HG03575 (cell line): ENCODE data around the gene TRIM32.
A peak's percentile ranks its signal among the peaks of the same experiment; 100 is the strongest.
"Not testable (repeated sequence)": the region's sequence is repeated elsewhere in the genome, so short reads cannot be mapped to it uniquely, and the experiment has no call there.

Experiments
- ATAC-seq: cut with Tn5 transposase; IDR thresholded peaks from one replicate; pipeline ENCODE4 v1.9.1; 2021; ENCODE audit not compliant: unreplicated experiment, insufficient number of reproducible peaks, low FRiP score; ENCODE audit errors: extremely low read depth

Gene TRIM32

GRCh38 chr9:116671605-116672004, 15.5 kb upstream of the TRIM32 start:
- ATAC-seq, result no peak

- ATAC-seq, result no peak
Observed at GRCh38 chr9:116673375-116673774, 13.7 kb upstream of the TRIM32 start.

- no peak for ATAC-seq
Observed at GRCh38 chr9:116674210-116674980, 12.7 kb upstream of the TRIM32 start.

GRCh38 chr9:116683535-116683934, 3.6 kb upstream of the TRIM32 start:
- ATAC-seq, result no peak

GRCh38 chr9:116685166-116685565, 1.9 kb upstream of the TRIM32 start:
- no peak for ATAC-seq

GRCh38 chr9:116686135-116686534, 970 bp upstream of the TRIM32 start:
- no peak for ATAC-seq

- ATAC-seq, result peak; percentile 25
Observed at GRCh38 chr9:116686693-116687073, 422 bp upstream of the TRIM32 start.

- no peak for ATAC-seq
Observed at GRCh38 chr9:116687754-116688135, 640 bp downstream of the TRIM32 start.

- no peak for ATAC-seq
Observed at GRCh38 chr9:116688806-116689485, 1.8 kb downstream of the TRIM32 start.

GRCh38 chr9:116689486-116690032, 2.5 kb downstream of the TRIM32 start:
- no peak for ATAC-seq

GRCh38 chr9:116690805-116691204, 3.7 kb downstream of the TRIM32 start:
- not testable (repeated sequence) for ATAC-seq

- no peak for ATAC-seq
Observed at GRCh38 chr9:116691607-116692006, 4.5 kb downstream of the TRIM32 start.

- no peak for ATAC-seq
Observed at GRCh38 chr9:116692616-116693015, 5.5 kb downstream of the TRIM32 start.

- no peak for ATAC-seq
Observed at GRCh38 chr9:116693233-116693731, 6.2 kb downstream of the TRIM32 start.

GRCh38 chr9:116694785-116695291, 7.7 kb downstream of the TRIM32 start:
- no peak for ATAC-seq

GRCh38 chr9:116695438-116695837, 8.3 kb downstream of the TRIM32 start:
- ATAC-seq, result no peak

GRCh38 chr9:116697362-116697761, 10.3 kb downstream of the TRIM32 start:
- ATAC-seq, result no peak

- ATAC-seq, result no peak
Observed at GRCh38 chr9:116697887-116698286, 10.8 kb downstream of the TRIM32 start.

GRCh38 chr9:116700279-116700678, 13.2 kb downstream of the TRIM32 start:
- ATAC-seq, result no peak
